ENCODE data around the gene TMEM178B.

The TMEM178B gene

DNA sequence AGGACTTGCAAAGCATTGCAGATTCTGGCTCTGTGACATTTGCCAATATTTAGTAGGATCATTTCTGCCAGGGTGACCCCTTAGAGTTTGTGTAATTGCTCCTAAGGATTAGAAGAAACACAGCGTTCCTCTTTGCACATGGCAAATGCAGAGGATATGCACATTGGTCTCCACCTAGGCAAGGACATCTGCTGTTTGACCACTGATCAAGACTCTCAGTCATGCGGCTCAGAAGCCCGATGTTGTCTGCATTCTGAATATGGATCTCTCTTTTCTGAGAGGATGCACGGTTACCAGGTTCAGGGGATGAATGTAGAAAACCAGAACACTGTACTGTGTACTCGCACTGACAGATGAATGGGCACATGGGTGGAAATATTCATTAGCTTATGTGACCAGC, 296.8 kb downstream of the TMEM178B start:
- no peaks in the 10 kb centered on the region for H3K79me1 ChIP-seq (ENCODE audit: low read depth, low read length)
- no peak overlapping the region for H2BK120ac ChIP-seq (ENCODE audit: low read depth, low read length)
- WGBS, 2 donors (ENCODE audit: extremely low coverage in 2 of 2, insufficient read length in 2 of 2, insufficient replicate concordance in 1 of 2), result no CpG with 5 or more reads among the region's 5 CpGs
- H3K4me3 ChIP-seq (ENCODE audit: low read length in 2 of 2), result no peak overlapping the region
- no peak for DNase-seq (ENCODE audit: low spot score)
- H3K9me3 ChIP-seq (replicated peaks in 1 of 2; ENCODE audit: control insufficient read depth in 2 of 2, insufficient read depth in 1 of 2, low read depth in 1 of 2, low read length in 2 of 2), result no peaks in the 10 kb centered on the region
- H2BK5ac ChIP-seq (ENCODE audit: low read length), result no peak overlapping the region
- no peak overlapping the region for H2BK12ac ChIP-seq (ENCODE audit: low read length)
- no peak overlapping the region for H4K8ac ChIP-seq (ENCODE audit: low read depth, low read length)
- H3K36me3 ChIP-seq (replicated peaks in 1 of 2; ENCODE audit: control insufficient read depth in 2 of 2, insufficient read depth in 2 of 2, low read length in 2 of 2), result no peaks in the 10 kb centered on the region
- H3K4me1 ChIP-seq (ENCODE audit: control insufficient read depth in 2 of 2, insufficient read depth in 1 of 2, low read depth in 1 of 2, low read length in 2 of 2), result peaks cover 13 to 23% of the 10 kb centered on the region in 2 donors
- H3K27ac ChIP-seq (replicated peaks; ENCODE audit: low read length), result no peak overlapping the region
- no peak overlapping the region for H2AK5ac ChIP-seq (ENCODE audit: low read depth, low read length)
- no peak overlapping the region for H3K4me2 ChIP-seq (ENCODE audit: insufficient read depth, low read length, poor library complexity, severe bottlenecking)
- H3K4ac ChIP-seq (ENCODE audit: low read length), result no peak overlapping the region
- H2AFZ ChIP-seq (ENCODE audit: low read length), result no peak overlapping the region
- no peaks in the 10 kb centered on the region for H3K27me3 ChIP-seq (ENCODE audit: control insufficient read depth in 3 of 3, insufficient read depth in 3 of 3, low read depth in 1 of 3, low read length in 3 of 3)
- H3K9ac ChIP-seq (ENCODE audit: low read depth, low read length, poor library complexity), result no peak overlapping the region
- no peak overlapping the region for H3K14ac ChIP-seq (ENCODE audit: low read length)
- H2BK15ac ChIP-seq (ENCODE audit: low read length), result no peak overlapping the region
- H3K23ac ChIP-seq (ENCODE audit: low read depth, low read length, poor library complexity), result no peak overlapping the region
- H3K18ac ChIP-seq (ENCODE audit: low read length), result no peak overlapping the region
- H4K91ac ChIP-seq (ENCODE audit: low read depth, low read length, poor library complexity), result no peak overlapping the region

DNA sequence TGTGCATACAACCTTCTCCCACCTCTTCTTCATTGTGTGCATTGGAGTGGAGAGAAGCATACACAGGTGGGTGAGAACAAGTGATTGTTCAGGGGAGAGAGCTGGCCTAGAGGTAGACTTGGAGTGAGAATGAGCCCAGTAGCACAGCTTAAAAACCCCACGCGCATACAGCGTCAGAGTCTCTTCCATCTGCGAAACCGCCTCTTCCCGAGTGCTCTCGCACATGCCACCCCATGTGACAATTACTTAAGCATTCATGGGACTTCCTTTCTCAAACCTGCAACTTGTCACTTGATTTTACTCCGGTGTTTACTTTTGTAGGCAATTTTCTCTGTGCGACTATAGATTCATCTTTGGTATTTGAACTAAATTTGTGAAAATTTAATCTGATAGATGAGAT, 300.6 kb downstream of the TMEM178B start:
- Histone ChIP-seq H3K4ac (ENCODE audit: low read length) (no peak overlapping the region), H3K4me1 (ENCODE audit: control insufficient read depth in 2 of 2, insufficient read depth in 1 of 2, low read depth in 1 of 2, low read length in 2 of 2) (peaks cover 0 to 2% of the 10 kb centered on the region in 2 donors), H3K79me1 (ENCODE audit: low read depth, low read length) (no peaks in the 10 kb centered on the region), H2BK120ac (ENCODE audit: low read depth, low read length) (no peak overlapping the region), H2AK5ac (ENCODE audit: low read depth, low read length) (no peak overlapping the region), H3K23ac (ENCODE audit: low read depth, low read length, poor library complexity) (no peak overlapping the region), H2BK12ac (ENCODE audit: low read length) (no peak overlapping the region), H3K18ac (ENCODE audit: low read length) (no peak overlapping the region), H3K27ac (replicated peaks; ENCODE audit: low read length) (no peak overlapping the region), H3K4me2 (ENCODE audit: insufficient read depth, low read length, poor library complexity, severe bottlenecking) (no peak overlapping the region), H4K91ac (ENCODE audit: low read depth, low read length, poor library complexity) (no peak overlapping the region), H3K9me3 (replicated peaks in 1 of 2; ENCODE audit: control insufficient read depth in 2 of 2, insufficient read depth in 1 of 2, low read depth in 1 of 2, low read length in 2 of 2) (no peaks in the 10 kb centered on the region), H3K36me3 (replicated peaks in 1 of 2; ENCODE audit: control insufficient read depth in 2 of 2, insufficient read depth in 2 of 2, low read length in 2 of 2) (no peaks in the 10 kb centered on the region), H3K27me3 (ENCODE audit: control insufficient read depth in 3 of 3, insufficient read depth in 3 of 3, low read depth in 1 of 3, low read length in 3 of 3) (no peaks in the 10 kb centered on the region), H4K8ac (ENCODE audit: low read depth, low read length) (no peak overlapping the region), H3K14ac (ENCODE audit: low read length) (no peak overlapping the region), H3K4me3 (ENCODE audit: low read length in 2 of 2) (no peak overlapping the region), H2AFZ (ENCODE audit: low read length) (no peak overlapping the region), H3K9ac (ENCODE audit: low read depth, low read length, poor library complexity) (no peak overlapping the region), H2BK5ac (ENCODE audit: low read length) (no peak overlapping the region), H2BK15ac (ENCODE audit: low read length) (no peak overlapping the region)
- WGBS, 2 donors (ENCODE audit: extremely low coverage in 2 of 2, insufficient read length in 2 of 2, insufficient replicate concordance in 1 of 2), result no CpG with 5 or more reads among the region's 9 CpGs
- no peak for DNase-seq (ENCODE audit: low spot score)

DNA sequence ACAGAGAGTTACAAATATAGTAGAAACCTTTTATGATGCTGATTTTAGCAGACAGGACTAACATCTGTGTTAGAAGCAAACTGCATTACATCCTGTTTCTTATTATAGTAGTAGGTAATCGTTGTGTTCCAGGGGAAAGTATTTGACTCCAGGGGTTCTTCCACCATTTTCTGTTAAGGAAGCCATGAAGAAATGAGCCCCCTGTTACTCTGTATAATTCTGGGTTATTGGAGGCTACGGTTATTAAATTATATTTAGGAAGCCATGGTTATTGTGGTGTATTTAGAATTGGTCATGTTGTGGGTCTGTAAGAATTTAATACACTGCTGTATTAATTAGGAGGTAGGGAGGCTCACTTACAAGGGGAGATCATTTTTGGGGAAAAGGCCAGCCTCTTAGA, 301.6 kb downstream of the TMEM178B start:
- no peak overlapping the region for H2BK15ac ChIP-seq (ENCODE audit: low read length)
- no peak overlapping the region for H2BK5ac ChIP-seq (ENCODE audit: low read length)
- no peak overlapping the region for H2AK5ac ChIP-seq (ENCODE audit: low read depth, low read length)
- no peaks in the 10 kb centered on the region for H3K27me3 ChIP-seq (ENCODE audit: control insufficient read depth in 3 of 3, insufficient read depth in 3 of 3, low read depth in 1 of 3, low read length in 3 of 3)
- H3K4ac ChIP-seq (ENCODE audit: low read length), result no peak overlapping the region
- H3K23ac ChIP-seq (ENCODE audit: low read depth, low read length, poor library complexity), result no peak overlapping the region
- H3K9me3 ChIP-seq (replicated peaks in 1 of 2; ENCODE audit: control insufficient read depth in 2 of 2, insufficient read depth in 1 of 2, low read depth in 1 of 2, low read length in 2 of 2), result no peaks in the 10 kb centered on the region
- H3K14ac ChIP-seq (ENCODE audit: low read length), result no peak overlapping the region
- H4K8ac ChIP-seq (ENCODE audit: low read depth, low read length), result no peak overlapping the region
- H2BK12ac ChIP-seq (ENCODE audit: low read length), result no peak overlapping the region
- H2AFZ ChIP-seq (ENCODE audit: low read length), result no peak overlapping the region
- no peaks in the 10 kb centered on the region for H3K4me1 ChIP-seq (ENCODE audit: control insufficient read depth in 2 of 2, insufficient read depth in 1 of 2, low read depth in 1 of 2, low read length in 2 of 2)
- WGBS, 2 donors (ENCODE audit: extremely low coverage in 2 of 2, insufficient read length in 2 of 2, insufficient replicate concordance in 1 of 2), result no CpG with 5 or more reads among the region's 2 CpGs
- no peak overlapping the region for H3K4me2 ChIP-seq (ENCODE audit: insufficient read depth, low read length, poor library complexity, severe bottlenecking)
- H3K9ac ChIP-seq (ENCODE audit: low read depth, low read length, poor library complexity), result no peak overlapping the region
- no peak overlapping the region for H4K91ac ChIP-seq (ENCODE audit: low read depth, low read length, poor library complexity)
- H3K18ac ChIP-seq (ENCODE audit: low read length), result no peak overlapping the region
- H2BK120ac ChIP-seq (ENCODE audit: low read depth, low read length), result no peak overlapping the region
- no peak for DNase-seq (ENCODE audit: low spot score)
- H3K27ac ChIP-seq (replicated peaks; ENCODE audit: low read length), result no peak overlapping the region
- no peak overlapping the region for H3K4me3 ChIP-seq (ENCODE audit: low read length in 2 of 2)
- H3K79me1 ChIP-seq (ENCODE audit: low read depth, low read length), result no peaks in the 10 kb centered on the region
- no peaks in the 10 kb centered on the region for H3K36me3 ChIP-seq (replicated peaks in 1 of 2; ENCODE audit: control insufficient read depth in 2 of 2, insufficient read depth in 2 of 2, low read length in 2 of 2)

DNA sequence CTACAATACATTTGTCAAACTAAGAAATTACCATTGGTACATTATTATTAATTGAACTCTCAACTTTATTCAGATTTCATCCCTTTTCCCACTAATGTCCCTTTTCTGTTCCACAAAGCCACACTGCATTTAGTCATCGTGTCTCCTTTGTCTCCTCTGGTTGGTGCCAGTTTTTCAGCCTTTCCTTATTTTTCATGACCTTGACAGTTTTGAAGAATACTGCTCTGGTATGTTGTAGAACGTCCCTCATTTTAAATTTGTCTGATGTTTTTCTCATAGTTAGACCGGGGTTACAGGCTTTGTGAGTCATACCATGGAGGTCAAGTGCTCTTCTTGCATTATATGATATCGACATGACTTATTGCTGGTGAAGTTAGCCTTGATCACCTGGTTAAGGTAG, 304.0 kb downstream of the TMEM178B start:
- Histone ChIP-seq H3K9me3 (replicated peaks in 1 of 2; ENCODE audit: control insufficient read depth in 2 of 2, insufficient read depth in 1 of 2, low read depth in 1 of 2, low read length in 2 of 2) (no peaks in the 10 kb centered on the region), H3K18ac (ENCODE audit: low read length) (no peak overlapping the region), H4K91ac (ENCODE audit: low read depth, low read length, poor library complexity) (no peak overlapping the region), H3K4me2 (ENCODE audit: insufficient read depth, low read length, poor library complexity, severe bottlenecking) (no peak overlapping the region), H2AK5ac (ENCODE audit: low read depth, low read length) (no peak overlapping the region), H3K36me3 (replicated peaks in 1 of 2; ENCODE audit: control insufficient read depth in 2 of 2, insufficient read depth in 2 of 2, low read length in 2 of 2) (no peaks in the 10 kb centered on the region), H4K8ac (ENCODE audit: low read depth, low read length) (no peak overlapping the region), H3K23ac (ENCODE audit: low read depth, low read length, poor library complexity) (no peak overlapping the region), H2BK15ac (ENCODE audit: low read length) (no peak overlapping the region), H2BK12ac (ENCODE audit: low read length) (no peak overlapping the region), H2AFZ (ENCODE audit: low read length) (no peak overlapping the region), H3K27ac (replicated peaks; ENCODE audit: low read length) (no peak overlapping the region), H2BK5ac (ENCODE audit: low read length) (no peak overlapping the region), H3K79me1 (ENCODE audit: low read depth, low read length) (no peaks in the 10 kb centered on the region), H3K4me3 (ENCODE audit: low read length in 2 of 2) (no peak overlapping the region), H3K27me3 (ENCODE audit: control insufficient read depth in 3 of 3, insufficient read depth in 3 of 3, low read depth in 1 of 3, low read length in 3 of 3) (no peaks in the 10 kb centered on the region), H3K4me1 (ENCODE audit: control insufficient read depth in 2 of 2, insufficient read depth in 1 of 2, low read depth in 1 of 2, low read length in 2 of 2) (no peaks in the 10 kb centered on the region), H3K4ac (ENCODE audit: low read length) (no peak overlapping the region), H3K14ac (ENCODE audit: low read length) (no peak overlapping the region), H3K9ac (ENCODE audit: low read depth, low read length, poor library complexity) (no peak overlapping the region), H2BK120ac (ENCODE audit: low read depth, low read length) (no peak overlapping the region)
- WGBS, 2 donors (ENCODE audit: extremely low coverage in 2 of 2, insufficient read length in 2 of 2, insufficient replicate concordance in 1 of 2), result no CpG with 5 or more reads among the region's 4 CpGs
- DNase-seq (ENCODE audit: low spot score), result no peak
